Midbrain (tissue), 1 donor: ENCODE data around the gene INMT.

Experiments used
- DNase-seq: peaks from one replicate; lab custom pipeline; 2025; lab: John Stamatoyannopoulos, UW

INMT gene

DNA sequence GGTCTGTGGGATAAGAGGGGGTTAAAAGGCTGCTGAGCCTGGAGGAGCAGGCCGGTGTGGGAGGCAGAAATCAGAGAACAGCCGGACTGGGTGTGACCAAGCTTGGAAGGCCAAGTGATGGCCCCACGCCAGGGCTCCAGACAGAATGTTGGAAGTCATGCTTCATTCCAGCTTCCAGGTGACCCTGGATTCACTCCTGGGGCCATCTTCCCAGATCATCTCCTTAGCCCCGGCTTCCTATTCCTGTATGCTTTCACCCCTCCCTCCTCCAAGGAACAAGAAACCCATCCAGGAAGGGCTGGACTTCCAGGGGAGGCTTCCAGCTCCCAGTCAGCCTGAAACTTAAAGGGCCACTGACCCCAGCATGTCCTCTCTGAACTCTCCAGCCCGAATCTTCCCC, 1.0 kb downstream of the INMT start:
- DNase-seq, result no peak

DNA sequence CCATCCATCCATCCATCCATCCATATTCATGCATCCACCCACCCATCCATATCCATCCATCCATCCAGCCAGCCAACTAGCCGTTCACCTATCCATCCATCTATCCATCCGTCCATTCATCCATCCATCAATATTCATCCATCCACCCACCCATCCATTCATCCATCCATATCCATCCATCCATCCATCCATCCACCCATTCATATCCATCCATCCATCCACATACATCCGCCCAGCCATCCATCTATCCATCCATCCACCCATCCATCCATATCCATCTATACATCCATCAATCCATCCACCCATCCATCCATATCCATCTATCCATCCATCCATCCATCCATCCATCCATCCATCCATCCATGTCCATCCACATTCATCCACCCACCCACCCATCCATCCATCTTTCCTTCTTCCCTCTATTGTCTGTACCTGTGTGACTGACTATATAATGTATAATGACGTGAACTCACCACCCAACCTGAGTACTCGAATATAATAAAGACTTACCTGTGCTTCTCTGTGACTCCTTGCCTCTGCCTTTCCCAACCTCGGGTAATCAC, 2.5 kb downstream of the INMT start:
- no peak for DNase-seq

DNA sequence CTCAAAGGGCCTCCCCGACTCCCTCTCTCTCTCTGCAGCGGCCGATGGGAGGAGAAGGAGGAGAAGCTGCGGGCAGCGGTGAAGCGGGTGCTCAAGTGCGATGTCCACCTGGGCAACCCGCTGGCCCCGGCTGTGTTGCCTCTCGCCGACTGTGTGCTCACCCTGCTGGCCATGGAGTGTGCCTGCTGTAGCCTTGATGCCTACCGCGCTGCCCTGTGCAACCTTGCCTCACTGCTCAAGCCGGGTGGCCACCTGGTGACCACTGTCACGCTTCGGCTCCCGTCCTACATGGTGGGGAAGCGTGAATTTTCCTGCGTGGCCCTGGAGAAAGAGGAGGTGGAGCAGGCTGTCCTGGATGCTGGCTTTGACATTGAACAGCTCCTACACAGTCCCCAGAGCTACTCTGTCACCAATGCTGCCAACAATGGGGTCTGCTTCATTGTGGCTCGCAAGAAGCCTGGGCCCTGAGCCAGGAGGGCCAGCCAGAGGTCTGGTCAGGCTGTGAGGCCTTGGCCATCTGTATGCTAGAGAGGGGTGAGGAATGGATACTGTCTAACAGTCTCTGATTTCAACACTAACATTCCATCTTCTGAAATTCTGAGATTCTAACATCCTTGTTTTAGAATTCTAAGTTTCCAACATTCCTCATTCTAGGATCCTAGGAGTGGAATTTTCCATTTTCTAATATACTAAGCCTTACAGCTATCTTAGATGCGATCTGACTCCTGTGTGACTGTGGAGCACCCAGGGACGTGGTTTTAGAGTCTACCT, 3.6 kb downstream of the INMT start:
- DNase-seq, result peak; percentile 48

DNA sequence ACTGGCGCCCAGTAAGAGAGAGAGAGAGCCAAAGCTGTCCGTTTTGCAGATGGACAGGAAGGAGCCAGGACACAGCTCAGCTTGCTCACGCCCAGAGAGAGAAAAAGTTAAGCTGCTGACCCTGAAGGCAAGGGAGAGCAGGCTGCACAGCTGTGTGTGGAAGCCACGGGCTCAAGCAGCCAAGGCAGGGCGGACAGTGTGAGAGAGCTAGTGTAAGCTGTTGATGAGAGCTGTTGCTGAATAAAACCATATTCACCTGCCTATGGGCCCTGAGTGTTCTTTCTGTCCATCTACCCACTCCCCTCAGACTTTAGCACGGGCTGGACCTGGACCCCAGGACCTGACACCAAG, 5.4 kb downstream of the INMT start:
- no peak for DNase-seq

DNA sequence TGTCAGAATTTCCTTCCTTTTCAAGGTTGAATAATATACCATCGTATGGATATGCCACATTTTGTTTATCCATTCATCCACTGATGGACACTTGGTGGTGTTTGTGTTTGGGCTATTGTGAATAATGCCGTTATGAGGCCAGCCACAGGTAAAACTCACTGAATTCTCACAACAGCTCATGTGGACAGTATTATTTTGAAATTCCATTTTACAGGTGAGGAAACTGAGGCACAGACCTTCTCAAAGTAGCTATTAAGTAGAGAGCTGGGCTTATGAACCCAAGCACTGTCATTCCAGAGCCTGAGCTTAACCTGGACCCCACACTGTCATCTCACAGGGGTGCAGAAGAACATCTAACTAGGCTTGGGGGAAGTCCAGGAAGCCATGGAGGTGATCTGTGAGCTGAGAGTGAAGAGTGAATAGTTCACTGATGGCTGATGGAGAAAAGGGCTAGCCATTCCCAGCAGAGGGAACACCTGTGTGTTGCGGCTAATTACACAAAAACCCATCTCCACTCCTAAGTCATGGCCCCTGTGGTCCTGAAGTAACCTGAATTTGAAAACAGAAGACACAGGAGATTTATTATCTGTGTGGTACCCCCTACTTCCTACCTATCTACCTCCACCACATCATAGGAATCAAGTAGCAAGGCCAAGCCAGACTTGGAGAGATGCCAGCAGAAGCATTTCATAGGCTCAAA, 8.7 kb downstream of the INMT start:
- no peak for DNase-seq

DNA sequence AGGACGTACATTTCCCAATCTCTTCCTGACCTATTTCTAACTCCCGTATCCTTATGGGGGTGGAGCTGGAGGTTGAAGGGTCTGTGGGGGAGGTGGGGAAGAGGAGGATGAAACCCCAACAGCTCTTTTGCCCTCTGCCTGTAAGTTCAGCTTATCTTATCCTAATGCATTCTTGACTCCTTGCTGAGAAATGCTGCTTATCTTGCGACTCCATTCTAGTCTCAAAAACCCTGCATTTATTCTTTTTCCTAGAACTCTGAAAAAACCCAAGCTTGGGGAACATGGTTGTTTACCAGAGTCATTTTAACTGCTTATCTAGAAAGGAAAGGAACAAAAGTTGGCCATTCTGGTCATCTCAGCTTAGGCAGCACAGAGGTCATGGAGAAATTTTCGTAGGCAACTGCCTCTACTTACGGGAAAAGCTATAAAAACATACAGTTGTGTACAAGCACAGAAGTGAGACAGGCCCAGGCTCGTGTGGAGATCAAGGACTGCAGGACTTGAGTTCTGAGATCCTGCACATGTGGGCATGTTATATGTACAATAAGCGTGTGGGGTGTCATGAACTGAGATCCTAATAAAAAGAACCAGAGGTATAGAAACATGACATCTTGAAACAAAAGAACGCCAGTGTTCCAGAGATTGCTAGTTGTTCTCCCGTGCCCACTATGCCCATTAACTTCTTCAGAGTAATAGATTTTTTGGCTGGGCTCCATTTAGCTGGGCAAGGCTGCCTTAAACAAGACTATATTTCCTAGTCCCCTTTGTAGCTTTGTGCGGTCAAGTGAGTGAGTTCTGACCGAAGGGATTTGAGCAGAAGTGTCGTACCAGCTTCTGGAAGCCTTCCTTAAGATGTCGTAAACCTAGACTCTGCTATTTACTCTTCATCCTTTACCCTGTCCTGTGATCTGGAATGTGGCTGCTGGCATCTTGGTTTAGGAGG, 9.6 kb downstream of the INMT start:
- no peak for DNase-seq

DNA sequence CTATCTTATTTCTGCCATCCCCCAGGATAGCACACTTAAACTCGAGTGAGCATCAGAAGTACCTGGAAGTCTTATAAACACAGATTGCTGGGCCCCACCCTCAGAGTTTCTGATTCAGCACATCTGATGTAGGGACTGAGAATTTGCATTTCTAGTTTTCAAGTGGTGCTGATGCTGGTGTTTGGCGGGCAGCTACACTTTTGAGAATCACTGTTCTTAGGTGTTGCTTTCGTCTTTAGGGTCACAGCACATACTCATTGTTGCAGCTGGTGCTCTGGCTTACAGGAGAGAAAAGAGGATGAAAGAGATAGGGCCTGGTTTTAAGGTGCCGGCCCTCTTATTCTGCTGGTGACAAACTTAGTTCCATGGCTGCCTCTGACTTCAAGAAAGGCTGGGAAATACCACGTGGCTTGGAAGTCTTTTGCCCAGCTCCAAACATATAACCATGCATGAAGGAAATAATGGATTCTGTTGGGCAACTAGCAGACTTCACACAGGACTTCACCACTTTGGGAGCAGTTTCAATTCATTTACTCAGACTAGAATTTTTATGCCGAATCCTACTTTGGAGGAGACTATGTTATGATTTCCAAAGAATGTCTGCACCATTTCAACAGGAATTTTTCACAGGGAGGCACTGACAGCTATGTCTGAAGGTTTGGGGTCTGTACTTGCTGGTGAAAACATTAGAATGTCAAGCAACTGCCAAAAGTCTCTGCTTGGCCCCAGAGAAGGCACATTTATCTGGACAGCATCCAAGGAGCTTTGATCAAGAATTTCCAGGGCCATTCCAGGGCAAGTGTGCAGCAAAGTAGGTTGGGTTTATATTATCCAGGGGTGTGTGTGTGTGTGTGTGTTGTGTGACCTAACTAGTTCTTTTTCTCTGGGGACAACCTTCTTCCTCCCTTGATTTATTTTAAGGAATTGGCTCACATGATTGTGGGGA, 12.4 kb downstream of the INMT start:
- no peak for DNase-seq

DNA sequence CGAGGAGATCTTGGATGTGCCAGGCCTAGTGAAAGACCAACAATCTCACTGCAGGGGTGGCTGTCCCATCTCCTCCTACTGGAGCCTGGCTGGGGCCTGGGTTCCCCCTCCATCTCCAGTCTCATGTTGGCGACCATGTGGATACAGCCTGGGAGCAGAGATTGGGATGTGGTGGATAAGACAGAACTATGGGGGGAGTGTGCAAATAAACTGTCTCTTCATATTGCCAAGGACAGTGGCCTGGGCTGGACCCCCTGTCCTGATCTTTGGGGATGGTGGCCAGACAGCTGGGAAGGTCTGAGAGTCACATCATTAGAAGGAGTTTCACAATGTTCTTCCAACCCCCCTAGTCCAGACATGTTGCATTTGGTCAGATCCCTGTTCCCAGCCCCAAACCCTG, 13.5 kb downstream of the INMT start:
- no peak for DNase-seq

DNA sequence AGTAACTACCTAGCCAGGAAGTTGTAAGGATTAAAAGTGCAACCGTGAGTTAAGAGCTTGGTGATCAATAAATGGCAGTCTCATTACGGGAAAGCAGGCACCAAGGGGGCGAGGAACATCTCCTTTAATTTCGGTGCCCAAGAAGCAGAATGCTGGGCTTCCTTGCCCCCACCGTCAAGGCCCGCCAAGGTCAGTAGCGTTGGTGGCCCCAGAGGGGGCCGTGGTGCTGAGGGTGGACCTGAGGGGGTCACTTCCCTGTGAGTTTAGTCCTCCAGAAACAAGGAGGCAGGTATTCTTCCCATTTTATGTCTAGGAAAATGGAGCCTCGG, 18.9 kb downstream of the INMT start:
- DNase-seq, result no peak

DNA sequence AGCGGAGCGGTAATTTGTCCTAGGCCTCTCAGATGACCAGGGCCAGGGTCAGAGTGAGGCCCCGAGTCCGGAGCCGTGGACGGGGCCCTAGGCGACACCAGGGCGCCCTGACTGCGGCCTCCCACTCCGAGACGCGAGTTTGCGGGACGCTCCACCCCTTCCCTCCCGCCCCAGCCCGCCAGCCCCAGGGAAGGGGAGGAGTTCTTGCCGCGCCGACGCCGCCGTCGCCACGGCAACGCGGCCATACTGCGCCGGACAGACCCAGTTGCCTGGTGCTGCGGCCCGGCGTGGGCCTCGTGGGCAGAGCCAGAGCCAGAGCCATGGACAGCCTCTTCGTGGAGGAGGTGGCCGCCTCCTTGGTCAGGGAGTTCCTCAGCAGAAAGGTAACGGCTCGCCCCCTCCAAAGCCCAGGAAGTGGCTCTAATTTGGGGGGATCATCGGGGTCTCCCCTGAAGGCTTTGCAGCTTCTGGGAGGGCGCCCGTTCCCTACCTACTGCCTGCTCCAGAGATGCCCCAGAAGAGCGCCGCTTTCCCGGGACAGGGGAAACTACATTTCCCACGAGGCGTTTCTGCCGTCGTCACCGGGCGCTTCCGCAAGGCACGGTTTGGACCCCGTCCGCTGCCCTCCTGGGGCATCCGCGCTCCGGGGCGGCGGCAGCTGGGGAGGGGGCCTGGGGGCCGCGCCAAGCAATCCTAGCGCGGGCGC, 19.4 kb downstream of the INMT start, which contains the start of gene MINDY4:
MINDY4 (plus strand) TSS at position 244 of the 706 bp plus-strand sequence; CDS start at position 321, 77 bp downstream.
- DNase-seq, result peak; percentile 71

DNA sequence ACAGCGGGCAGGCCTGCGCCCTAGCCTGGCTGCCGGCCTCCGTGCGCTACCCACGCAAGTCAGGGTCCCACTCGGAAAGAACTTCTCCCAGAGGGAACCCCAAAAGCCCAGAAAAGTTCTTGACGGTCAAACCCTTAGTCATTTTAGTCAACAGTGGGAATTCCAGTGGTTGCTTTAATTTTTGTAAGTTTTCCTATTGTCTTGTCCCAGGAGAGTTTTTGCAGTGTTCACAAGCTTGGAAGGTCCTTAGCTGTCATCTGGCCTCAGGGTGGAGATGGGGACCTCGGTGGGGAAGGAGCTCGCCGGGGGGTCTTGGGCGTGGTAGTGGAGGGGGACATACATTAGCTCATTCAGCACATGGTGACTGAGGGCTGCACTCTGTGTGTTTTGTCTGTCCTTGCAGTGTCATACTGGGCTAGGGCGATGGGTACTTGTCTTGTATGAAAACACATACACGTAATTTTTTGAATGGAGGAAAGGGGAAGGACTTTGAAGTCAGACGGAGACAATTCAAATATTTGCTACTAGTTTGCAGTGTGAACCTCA, 20.0 kb downstream of the INMT start:
- DNase-seq, result no peak

DNA sequence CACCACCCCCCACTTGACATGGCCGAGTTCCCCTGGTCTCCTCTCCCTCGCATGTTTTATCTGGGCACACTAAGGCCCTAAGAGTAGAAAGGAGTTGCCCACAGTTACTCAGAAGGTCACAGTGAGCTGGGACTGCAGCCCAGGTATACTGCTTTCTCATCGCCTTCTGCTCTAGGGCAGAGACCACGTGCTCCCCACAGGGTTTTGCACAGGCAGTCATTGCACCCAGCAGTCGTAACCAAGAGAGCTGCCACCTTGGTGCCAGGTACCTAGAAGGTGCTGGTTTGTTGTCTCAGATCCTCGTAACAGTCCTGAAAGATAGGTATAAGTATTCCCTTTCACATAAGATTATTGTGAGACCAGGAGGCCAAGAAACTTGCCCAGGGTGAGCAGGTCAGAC, 21.0 kb downstream of the INMT start:
- no peak for DNase-seq

DNA sequence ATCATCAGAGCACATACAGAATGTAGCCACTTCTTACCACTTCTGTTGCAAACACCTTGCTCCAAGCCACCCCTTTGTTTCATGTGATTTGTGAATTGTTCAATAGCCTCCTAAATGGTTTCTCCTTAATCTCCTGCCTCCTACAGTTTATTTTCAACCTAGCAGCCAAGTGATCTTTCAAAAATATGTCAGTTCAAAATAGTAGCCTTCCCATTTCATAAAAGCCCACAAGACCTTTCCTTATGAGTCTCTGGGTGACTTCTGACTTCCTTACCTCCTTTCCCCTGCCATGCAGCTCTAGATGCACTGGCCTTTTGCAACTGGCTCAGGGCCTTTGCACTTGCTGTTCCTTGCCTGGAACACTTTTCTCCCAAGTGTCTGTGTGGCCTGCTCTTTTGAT, 24.1 kb downstream of the INMT start:
- no peak for DNase-seq

DNA sequence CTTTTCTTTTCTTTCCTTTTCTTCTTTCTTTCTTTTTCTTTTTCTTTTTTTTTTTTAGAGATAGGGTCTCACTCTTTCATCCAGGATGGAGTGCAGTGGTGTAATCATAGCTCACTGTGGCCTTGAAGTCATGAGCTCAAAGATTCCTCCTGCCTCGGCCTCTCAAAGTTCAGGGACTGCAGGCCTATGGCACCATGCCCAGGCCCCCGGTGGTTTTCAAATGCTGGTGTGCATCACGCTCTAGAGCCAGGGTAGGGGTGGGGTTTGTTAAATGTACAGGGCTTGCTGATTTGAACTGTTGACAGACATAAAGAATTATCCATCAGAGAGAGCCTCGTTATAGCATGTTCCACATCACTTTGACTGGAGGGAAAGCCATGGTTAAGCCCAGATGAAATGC, 25.0 kb downstream of the INMT start:
- DNase-seq, result no peak

DNA sequence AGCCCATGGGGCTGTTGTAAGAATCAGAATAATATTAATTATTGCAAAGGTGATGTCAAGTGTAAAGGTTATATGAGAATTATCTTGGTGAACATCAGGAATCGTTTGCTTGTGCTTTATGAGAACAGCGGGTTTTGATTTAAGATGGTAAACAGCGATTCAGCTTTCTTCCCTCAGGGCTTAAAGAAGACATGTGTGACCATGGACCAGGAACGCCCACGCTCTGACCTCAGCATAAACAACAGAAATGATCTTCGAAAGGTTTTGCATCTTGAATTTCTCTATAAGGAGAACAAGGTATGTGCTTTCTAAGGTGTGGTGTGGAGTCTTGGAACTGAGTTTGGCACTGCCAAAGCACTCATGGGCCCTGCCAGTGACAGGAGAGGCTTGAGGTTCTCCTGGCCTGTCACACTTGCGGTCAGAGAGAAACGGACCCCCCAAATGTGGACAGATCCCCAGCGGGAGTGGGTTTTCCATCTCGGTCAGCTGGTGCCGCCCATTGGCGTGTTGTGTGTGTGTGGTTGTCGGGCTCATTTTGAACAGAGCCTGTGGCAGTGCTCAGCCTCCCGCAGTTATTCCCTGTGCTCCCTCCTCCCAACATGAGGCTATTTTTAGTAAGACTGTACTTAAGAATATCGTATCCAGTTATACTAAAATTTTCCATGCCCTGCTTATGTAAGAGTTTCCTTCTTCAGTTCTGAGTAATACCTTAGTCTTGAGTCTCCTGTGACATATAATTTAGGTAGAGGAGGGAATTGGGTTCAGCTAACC, 26.5 kb downstream of the INMT start:
- no peak for DNase-seq

DNA sequence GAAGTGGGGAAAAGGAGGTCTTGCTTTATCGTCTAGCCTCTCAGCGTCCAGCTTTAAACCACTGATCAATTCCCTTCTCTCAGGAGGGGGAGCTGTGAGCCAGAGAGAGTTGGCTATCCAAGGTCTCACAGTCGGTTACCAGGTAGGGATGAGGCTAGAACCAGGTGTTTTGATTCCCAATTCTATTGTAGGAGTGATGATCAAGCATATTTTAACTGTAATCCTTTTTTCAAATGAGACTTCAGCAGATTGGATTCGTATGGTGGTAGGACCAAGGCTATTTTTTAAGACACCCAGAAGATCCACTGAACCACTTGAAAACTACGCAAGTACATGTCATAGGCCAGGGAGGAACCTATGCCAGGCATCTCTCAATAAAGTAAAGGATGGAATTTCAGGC, 27.6 kb downstream of the INMT start:
- no peak for DNase-seq

DNA sequence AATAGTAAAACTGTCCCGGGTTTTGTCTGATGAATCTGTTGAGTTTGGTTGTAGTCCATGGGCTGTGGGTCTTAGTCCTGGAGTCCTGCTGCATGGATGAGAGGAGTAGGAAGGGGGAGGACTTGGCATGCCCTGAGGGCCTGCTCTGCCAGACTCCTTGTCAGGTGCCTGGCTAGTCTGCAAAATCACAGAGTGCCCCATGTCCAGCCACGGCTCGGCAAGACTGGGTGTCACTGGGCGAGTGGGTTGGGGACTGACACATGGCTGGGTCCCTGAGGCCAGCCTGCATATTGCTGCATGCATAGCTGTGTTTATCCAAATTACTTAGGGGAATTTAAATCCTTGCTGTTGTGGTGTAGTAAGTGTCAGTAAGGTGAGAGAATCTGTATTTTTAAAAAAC, 29.0 kb downstream of the INMT start:
- DNase-seq, result no peak

DNA sequence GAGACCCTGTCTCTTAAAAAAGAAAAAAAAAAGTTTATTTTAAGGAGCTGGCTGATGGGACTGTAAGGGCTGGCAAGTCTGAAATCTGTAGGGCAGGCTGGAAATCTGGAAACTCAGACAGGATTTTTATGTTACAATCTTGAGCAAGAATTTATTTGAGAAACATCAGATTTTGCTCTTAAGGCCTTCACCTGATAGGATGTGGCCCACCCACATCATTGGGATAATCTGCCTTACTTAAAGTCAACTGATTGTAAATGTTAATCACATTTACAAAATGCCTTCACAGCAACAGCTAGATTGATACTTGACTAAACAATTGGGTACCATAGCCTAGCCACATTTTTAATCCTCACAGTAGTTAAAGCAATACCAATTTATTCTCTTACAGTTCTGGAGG, 30.8 kb downstream of the INMT start:
- DNase-seq, result no peak

DNA sequence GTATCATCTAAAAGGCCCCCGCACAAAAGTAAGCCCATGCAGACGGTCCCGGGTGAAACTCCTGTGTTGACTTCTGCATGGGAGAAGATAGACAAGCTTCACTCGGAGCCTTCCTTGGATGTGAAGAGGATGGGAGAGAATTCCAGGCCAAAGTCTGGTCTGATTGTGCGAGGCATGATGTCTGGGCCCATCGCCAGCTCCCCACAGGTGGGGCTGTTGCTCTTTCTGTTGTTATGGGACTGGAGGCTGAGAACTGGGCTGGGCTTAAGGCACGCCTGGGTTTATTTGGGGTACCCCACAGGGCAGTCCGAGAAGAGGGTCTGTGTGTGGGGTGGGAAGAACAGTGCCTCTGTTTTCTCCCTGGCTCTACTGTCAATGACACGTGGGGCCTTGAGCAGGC, 33.9 kb downstream of the INMT start:
- DNase-seq, result no peak

DNA sequence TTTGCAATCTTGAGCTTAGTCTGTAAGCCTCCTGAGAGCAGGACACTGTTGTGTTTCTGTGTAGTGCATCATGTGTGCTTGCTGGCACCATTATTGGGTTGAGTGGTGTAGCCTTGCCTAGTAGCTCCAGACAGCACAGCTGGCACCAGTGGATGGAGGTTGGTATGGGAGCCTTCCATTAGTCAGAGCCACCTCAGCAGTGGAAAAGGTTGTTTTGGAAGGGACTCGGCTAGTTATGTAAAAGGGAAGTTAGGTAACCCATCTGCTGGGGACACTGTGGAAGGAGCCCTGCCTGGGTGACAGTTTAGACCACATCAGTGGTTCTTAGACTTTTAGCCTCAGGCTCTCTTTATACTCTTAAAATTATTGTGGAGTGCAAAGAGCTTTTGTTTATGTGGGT, 35.6 kb downstream of the INMT start:
- DNase-seq, result no peak
